GM13976 (cell line): ENCODE results near the gene MATN3.

Experiments used
- DNase-seq: peaks from one replicate; pipeline ENCODE4 v3.0.0; 2012; ENCODE audit warnings: low spot score
- CTCF ChIP-seq: IDR thresholded peaks from 2 replicates; pipeline ENCODE4 v1.5.1; 2012; ENCODE audit warnings: borderline replicate concordance, mild to moderate bottlenecking; ENCODE audit not compliant: insufficient read depth; ENCODE audit errors: extremely low read depth, missing control alignments, control extremely low read depth
- in situ Hi-C: fragments of 300-500 bp; cut with MboI; formaldehyde crosslinking; loops from one replicate; pipeline ENCODE4 v1.12.0; 2022; ENCODE audit warnings: low sequenced_read_pairs, mixed read lengths, inconsistent platforms; ENCODE audit not compliant: unreplicated experiment

The MATN3 gene

DNA sequence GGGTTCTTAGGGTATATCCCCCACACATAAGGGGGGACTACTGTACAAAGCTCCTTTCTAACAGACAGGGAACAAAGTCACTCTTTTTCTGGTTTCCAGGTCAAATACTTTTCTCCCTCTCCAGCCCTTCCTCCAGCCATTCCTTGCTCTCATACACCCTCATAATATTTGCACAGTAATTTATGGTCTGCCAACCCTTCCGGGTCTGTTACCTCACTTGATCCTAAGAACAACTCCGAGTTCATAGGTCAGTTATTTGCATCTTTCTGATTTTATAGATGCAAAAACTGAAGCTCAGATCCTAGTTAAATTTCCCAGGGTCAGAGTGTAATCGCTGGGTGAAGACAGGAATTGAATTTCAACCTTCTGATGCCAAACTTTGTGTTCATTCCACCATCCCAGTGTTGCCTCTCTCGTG, 14.8 kb upstream of the MATN3 start:
- no peak for TF ChIP-seq CTCF
- in situ Hi-C loops: no loop called here
- DNase-seq: no peak

DNA sequence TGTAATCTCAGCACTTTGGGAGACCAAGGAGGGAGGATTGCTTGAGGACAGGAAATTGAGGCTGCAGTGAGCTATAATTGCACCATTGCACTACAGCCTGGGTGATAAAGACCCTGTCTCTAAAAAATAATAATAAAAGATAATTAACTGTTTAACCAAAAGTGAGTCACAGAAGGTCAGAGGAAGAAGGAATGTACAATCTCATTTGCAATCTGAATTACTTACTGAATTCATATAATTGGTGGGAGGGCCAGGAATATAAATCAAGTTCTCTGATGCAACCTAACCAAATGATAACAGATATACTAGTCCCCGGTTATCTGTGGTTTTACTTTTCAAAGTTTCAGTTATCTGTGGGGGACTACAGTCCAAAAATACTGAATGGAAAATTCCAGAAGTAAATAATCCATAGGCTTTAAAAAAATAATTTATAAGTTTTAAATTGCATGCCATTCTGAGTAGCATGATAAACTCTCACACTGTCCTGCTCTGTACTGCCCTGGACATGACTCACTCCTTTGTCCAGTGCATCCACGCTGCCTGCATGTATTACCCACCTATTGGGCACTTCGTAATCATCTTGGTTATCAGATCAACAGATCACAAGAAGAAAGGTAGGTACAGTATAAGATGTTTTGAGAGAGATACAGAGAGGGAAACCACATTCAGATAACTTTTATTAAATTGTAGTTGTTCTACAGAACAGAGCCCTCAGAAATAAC, 12.8 kb upstream of the MATN3 start:
- in situ Hi-C loops: no loop called here
- no peak for DNase-seq
- TF ChIP-seq CTCF: no peak

- in situ Hi-C loops: no loop called here
- TF ChIP-seq CTCF: no peak
- DNase-seq: no peak
Observed at GRCh38 chr2:20023688-20024087, 11.2 kb upstream of the MATN3 start.

- TF ChIP-seq CTCF: no peak
- in situ Hi-C loops: no loop called here
- no peak for DNase-seq
Observed at GRCh38 chr2:20021405-20022009, 9.0 kb upstream of the MATN3 start.

GRCh38 chr2:20019747-20020146, 7.3 kb upstream of the MATN3 start:
- TF ChIP-seq CTCF: no peak
- in situ Hi-C loops: loop anchor here (10.0 kb wide), 1 partner anchor 75 kb away; no protein-coding TSS in a partner anchor
- DNase-seq: no peak

GRCh38 chr2:20018601-20019152, 6.2 kb upstream of the MATN3 start:
- in situ Hi-C loops: loop anchor here (10.0 kb wide), 1 partner anchor 76 kb away; no protein-coding TSS in a partner anchor
- no peak for TF ChIP-seq CTCF
- DNase-seq: no peak
